Aortic smooth muscle cell (primary cell): ENCODE data around the gene CCND2. TPM values are rescaled to one million over a fixed set of nuclear protein-coding genes. Genes with fewer than 3 reads are reported as not detected.

Source experiments
- total RNA-seq: library from RNA; depleted of rRNA; stranded (reverse); fragments of >200 nt; gene quantifications from 2 replicates; pipeline ENCODE4 v1.2.3, GENCODE V29; 2014

CCND2 gene
- 76.8 and 127 TPM in 2 replicates for total RNA-seq

GRCh38 chr12:4273652-4274395 lies at the start of gene CCND2:
CCND2 (plus strand) TSS chr12:4273762; CDS start chr12:4274041, 279 bp downstream.

DNA sequence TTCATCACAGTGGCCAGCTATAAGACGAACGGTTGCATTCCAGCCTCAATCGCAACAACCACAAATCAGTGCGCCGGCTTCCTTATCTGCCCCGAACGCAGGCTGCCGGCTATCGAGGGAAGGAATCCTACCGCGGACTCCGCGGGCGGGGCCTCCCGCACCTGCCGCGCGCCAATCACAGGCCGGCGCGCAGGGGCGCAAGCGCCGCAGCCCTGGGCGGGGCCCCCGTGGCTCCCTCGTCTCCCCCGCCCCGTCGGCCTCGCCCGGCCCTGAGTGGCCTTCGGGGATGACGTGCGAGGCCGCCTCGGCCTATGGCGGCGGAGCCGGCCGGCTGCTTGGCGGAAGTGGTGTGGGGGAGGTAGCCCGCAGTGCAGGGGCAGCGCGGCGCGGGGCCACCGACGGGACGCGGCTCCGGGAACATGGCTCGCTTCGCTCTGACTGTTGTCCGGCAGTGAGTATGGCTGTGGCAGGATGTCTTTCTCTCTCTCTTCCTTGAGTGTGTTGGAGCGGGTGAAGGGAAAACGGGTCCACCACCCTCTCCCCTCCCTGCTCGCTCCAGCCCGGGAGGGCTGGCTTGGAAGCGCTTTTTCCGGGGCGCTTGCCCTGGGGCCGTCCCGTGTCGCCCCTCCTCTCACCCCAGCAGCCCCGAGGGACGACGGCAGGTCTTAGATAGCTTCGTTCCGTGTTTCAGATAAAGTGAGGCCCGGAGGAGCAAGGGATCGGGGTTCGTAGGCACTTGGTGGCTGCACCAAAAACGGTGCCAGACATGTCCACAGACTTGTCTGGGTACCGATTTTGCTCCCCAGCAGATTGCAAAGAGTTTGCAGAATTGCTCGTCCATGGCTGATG lies 47.5 kb downstream of the CCND2 start, which contains the start of gene TIGAR:
Gene TIGAR, plus strand, starts transcription at position 361 of the 849 bp plus-strand sequence. Its CDS starts 59 bp downstream, at position 420.

Other genes starting within 250 kb of the CCND2 start
- gene TIGAR, start 47.5 kb downstream of the CCND2 start, total RNA-seq = 5.0 and 5.8 TPM in 2 replicates
- not detected in 2 replicates for gene FGF23, start 106.0 kb downstream of the CCND2 start, total RNA-seq
- gene FGF6, start 172.1 kb downstream of the CCND2 start, total RNA-seq = not detected in 2 replicates